Activated B cell treated with CpG ODN at 0.5 μM for 24 hours (primary cell): ENCODE measurements around the gene SLC6A9. TPM values are rescaled to one million over a fixed set of nuclear protein-coding genes. Genes with fewer than 3 reads are reported as not detected.

Source experiments
- ATAC-seq: fragments of 200-7000 bp; cut with Tn5 transposase; one replicate; pipeline ENCODE4 v1.10.0; 2021; ENCODE audit warnings: low read depth, mild to moderate bottlenecking, moderate library complexity
- CTCF ChIA-PET: fragments of 350-600 bp; sonication (Branson Sonifier 250); formaldehyde crosslinking; loops from one replicate; lab custom pipeline; 2021; ENCODE audit warnings: antibody characterized with exemption; lab: Charles Lee
- POLR2A ChIA-PET: fragments of 350-600 bp; sonication (Branson Sonifier 250); formaldehyde crosslinking; loops from one replicate; lab custom pipeline; 2021; ENCODE audit warnings: antibody characterized with exemption; lab: Charles Lee
- DNase-seq: peaks from one replicate; pipeline ENCODE4 v3.0.0; 2022
- H3K27ac Mint-ChIP-seq: one replicate; pipeline ENCODE4 v1.8.0; 2020; ENCODE audit warnings: mixed read lengths
- H3K27me3 Mint-ChIP-seq: one replicate; pipeline ENCODE4 v1.8.0; 2021; ENCODE audit warnings: mixed read lengths
- H3K36me3 Mint-ChIP-seq: one replicate; pipeline ENCODE4 v1.8.0; 2021; ENCODE audit warnings: low read depth, mixed read lengths
- H3K4me1 Mint-ChIP-seq: one replicate; pipeline ENCODE4 v1.8.0; 2021; ENCODE audit warnings: mixed read lengths
- H3K4me3 Mint-ChIP-seq: one replicate; pipeline ENCODE4 v1.8.0; 2020; ENCODE audit warnings: mild to moderate bottlenecking, mixed read lengths
- H3K9me3 Mint-ChIP-seq: one replicate; pipeline ENCODE4 v1.8.0; 2020; ENCODE audit warnings: mixed read lengths
- CTCF ChIP-seq: fragments of 200-600 bp; IDR thresholded peaks from one replicate; pipeline ENCODE4 v1.8.0; 2022; ENCODE audit warnings: antibody characterized with exemption, mild to moderate bottlenecking
- intact Hi-C: fragments of 100-400 bp; cut with micrococcal nuclease; formaldehyde crosslinking; loops from one replicate; pipeline ENCODE4 v1.15.1; 2024
- total RNA-seq: library from RNA; stranded (reverse); gene quantifications from 2 replicates; pipeline ENCODE4 v1.2.3, GENCODE V29; 2022

SLC6A9 gene
- total RNA-seq, 1 donor from 2014 or later, result 10.4 TPM

DNA sequence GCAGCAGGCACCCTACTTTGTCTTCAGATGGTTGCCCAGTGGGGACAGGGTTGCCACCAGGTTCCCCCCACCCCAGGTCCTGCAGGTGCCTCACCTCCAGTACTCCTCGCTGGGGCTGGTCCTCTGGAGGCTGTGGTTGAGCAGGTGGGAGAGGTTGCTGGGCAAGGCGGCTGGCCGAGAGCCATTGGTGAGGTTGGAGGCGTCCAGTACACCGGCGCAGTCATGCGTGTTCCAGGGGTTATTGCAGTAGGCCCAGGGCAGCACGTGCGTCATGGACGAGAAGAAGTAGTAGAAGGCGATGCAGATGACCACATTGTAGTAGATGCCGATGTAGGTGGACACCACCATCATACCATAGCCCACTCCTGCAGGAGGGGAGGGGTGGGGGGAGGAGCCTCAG is 23.0 kb downstream of the SLC6A9 start:
- intact Hi-C loops, result no loop called here
- no peak for DNase-seq
- H3K27me3 Mint-ChIP-seq, result no peaks in the 10 kb centered on the region
- no peak overlapping the region for H3K4me3 Mint-ChIP-seq
- no peak for TF ChIP-seq CTCF
- H3K4me1 Mint-ChIP-seq, result no peaks in the 10 kb centered on the region
- H3K9me3 Mint-ChIP-seq, result no peaks in the 10 kb centered on the region
- ChIA-PET POLR2A (interaction anchor here (0.6 kb wide), 1 partner anchor 14 kb away, joined by 5 read pairs; no protein-coding TSS in a partner anchor), CTCF (no interaction called here)
- H3K27ac Mint-ChIP-seq, result no peak overlapping the region
- H3K36me3 Mint-ChIP-seq, result no peaks in the 10 kb centered on the region
- ATAC-seq, result no peak

DNA sequence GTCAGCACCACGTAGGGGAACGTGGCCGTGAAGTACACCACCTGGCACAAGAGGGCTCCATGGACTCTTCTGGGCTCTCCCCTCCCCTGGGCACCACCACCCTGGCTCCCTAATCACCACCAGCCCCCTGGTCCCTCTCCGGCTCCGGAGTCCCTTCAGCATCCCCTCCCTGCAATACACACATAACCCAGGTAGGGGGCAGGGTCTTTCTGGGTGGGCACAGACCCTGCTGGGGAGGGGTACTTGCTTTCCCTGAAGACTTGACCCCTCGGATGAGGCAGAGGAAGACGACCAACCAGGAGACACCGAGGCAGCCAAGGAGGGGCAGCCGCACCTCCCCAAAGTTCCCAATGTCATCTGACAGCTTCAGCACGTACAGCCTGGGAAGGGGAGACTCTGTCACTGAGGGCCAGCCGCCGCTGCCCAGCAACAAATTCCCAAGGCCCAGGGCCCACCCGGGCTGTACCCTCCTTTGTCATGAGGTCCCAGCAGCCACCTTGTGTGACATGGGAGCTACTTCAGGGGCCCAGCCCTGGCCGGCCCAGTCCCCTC is 28.6 kb downstream of the SLC6A9 start:
- no peak overlapping the region for H3K4me3 Mint-ChIP-seq
- DNase-seq, result no peak
- intact Hi-C loops, result no loop called here
- no peaks in the 10 kb centered on the region for H3K9me3 Mint-ChIP-seq
- no peak overlapping the region for H3K27ac Mint-ChIP-seq
- H3K4me1 Mint-ChIP-seq, result no peaks in the 10 kb centered on the region
- no peaks in the 10 kb centered on the region for H3K27me3 Mint-ChIP-seq
- CTCF ChIA-PET, result interaction anchor here (9.2 kb wide), 1 partner anchor 33 kb away, joined by 150 read pairs; no protein-coding TSS in a partner anchor
- no peak for ATAC-seq
- no peak for TF ChIP-seq CTCF
- H3K36me3 Mint-ChIP-seq, result no peaks in the 10 kb centered on the region
- POLR2A ChIA-PET, result no interaction called here

DNA sequence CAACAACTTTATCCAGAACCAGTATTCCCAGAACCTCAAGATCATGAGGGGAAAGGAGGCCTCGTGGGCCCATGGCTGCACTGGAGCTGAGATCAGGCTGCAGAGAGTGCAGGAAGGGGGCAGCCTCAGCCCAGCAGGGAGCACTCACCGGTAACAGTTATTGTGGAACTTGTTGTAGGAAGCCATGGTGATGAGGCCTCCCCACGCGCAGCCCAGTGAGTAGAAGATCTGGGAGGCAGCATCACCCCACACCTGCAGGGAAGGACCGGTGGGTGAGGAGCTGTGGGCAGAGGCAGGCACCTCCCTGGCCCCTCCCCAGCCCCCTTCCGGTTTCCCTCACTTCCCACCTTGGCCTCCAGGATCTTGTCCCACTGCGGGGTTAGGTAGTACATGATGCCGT is 29.1 kb downstream of the SLC6A9 start:
- POLR2A ChIA-PET, result no interaction called here
- Mint-ChIP-seq H3K4me1 (no peaks in the 10 kb centered on the region), H3K36me3 (no peaks in the 10 kb centered on the region), H3K9me3 (no peaks in the 10 kb centered on the region), H3K27ac (no peak overlapping the region), H3K4me3 (no peak overlapping the region), H3K27me3 (no peaks in the 10 kb centered on the region)
- no peak for TF ChIP-seq CTCF
- CTCF ChIA-PET, result interaction anchor here (9.2 kb wide), 1 partner anchor 33 kb away, joined by 150 read pairs; no protein-coding TSS in a partner anchor
- intact Hi-C loops, result no loop called here
- ATAC-seq (no peak), DNase-seq (no peak)

DNA sequence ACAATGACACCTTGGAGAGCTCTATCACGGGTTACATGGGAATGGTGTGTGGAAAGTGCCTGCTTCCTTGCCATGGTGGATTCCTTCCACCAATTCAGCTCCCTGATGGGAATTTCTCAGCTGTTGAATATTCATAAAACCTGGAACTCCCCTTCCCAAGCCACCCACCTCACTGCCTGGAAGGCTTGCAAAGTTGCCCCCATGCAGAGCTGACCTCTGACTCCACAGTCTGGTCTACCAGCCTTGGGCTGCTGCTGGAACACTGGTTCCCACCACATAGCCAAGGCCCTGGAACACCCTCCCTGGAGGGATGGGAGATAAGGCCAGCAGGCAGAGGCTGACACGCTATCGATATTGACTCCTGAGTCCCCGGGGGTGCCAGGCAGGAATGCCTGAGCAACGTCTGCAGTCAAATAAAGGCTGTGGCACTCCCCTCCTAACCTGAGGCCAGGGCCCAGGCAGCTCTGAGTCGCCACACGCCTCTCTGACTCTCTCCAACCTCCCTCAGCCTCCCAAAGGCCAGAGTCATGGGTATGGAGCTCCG is 31.1 kb downstream of the SLC6A9 start:
- no peak for TF ChIP-seq CTCF
- ATAC-seq (no peak), DNase-seq (no peak)
- POLR2A ChIA-PET, result interaction anchor here (0.5 kb wide), 1 partner anchor 47 kb away, joined by 3 read pairs; no protein-coding TSS in a partner anchor
- Mint-ChIP-seq H3K4me3 (no peak overlapping the region), H3K4me1 (peaks cover 2% of the 10 kb centered on the region), H3K36me3 (no peaks in the 10 kb centered on the region), H3K27me3 (no peaks in the 10 kb centered on the region), H3K9me3 (no peaks in the 10 kb centered on the region), H3K27ac (no peak overlapping the region)
- CTCF ChIA-PET, result interaction anchor here (9.2 kb wide), 1 partner anchor 35 kb away, joined by 150 read pairs; no protein-coding TSS in a partner anchor
- intact Hi-C loops, result no loop called here

GRCh38 chr1:43999455-43999854 is 31.8 kb downstream of the SLC6A9 start:
- H3K27ac Mint-ChIP-seq, result no peak overlapping the region
- intact Hi-C loops, result loop anchor here (10.0 kb wide), 1 partner anchor 635 kb away; no protein-coding TSS in a partner anchor
- no peaks in the 10 kb centered on the region for H3K27me3 Mint-ChIP-seq
- H3K4me3 Mint-ChIP-seq, result no peak overlapping the region
- no peaks in the 10 kb centered on the region for H3K36me3 Mint-ChIP-seq
- no peak for ATAC-seq
- H3K4me1 Mint-ChIP-seq, result peaks cover 6% of the 10 kb centered on the region
- no peak for DNase-seq
- no peaks in the 10 kb centered on the region for H3K9me3 Mint-ChIP-seq
- no peak for TF ChIP-seq CTCF
- CTCF ChIA-PET, result interaction anchor here (9.2 kb wide), 1 partner anchor 36 kb away, joined by 150 read pairs; no protein-coding TSS in a partner anchor
- POLR2A ChIA-PET, result no interaction called here
